CD4-positive, alpha-beta memory T cell (primary cell): ENCODE results near the gene TACC3. TPM values are rescaled to one million over a fixed set of nuclear protein-coding genes. Genes with fewer than 3 reads are reported as not detected.

Experiments used
- CTCF ChIA-PET: fragments of 350-600 bp; sonication (Branson Sonifier 250); formaldehyde crosslinking; loops from one replicate; lab custom pipeline; 2021; ENCODE audit warnings: inconsistent platforms; ENCODE audit not compliant: partially characterized antibody; lab: Charles Lee
- POLR2A ChIA-PET: fragments of 350-600 bp; sonication (Branson Sonifier 250); formaldehyde crosslinking; loops from one replicate; lab custom pipeline; 2021; ENCODE audit not compliant: partially characterized antibody; lab: Charles Lee
- DNase-seq, 5 donors: peaks; one replicate each; pipeline versions ENCODE4 v3.0.0 to v3.0.0-alpha.2; 2020 to 2022; ENCODE audit warnings: mixed read lengths in 1 of 5
- H3K27ac ChIP-seq: one replicate; pipeline ENCODE4 v1.7.0; 2013; ENCODE audit warnings: low read depth, low read length
- H3K27me3 ChIP-seq: 2 replicates; pipeline ENCODE4 v1.7.0; 2013; ENCODE audit warnings: mild to moderate bottlenecking, low read length, moderate library complexity; ENCODE audit not compliant: insufficient read depth
- H3K36me3 ChIP-seq: 2 replicates; pipeline ENCODE4 v1.7.0; 2013; ENCODE audit warnings: mild to moderate bottlenecking, low read length, moderate library complexity; ENCODE audit not compliant: insufficient read depth
- H3K4me1 ChIP-seq: 2 replicates; pipeline ENCODE4 v1.7.0; 2013; ENCODE audit warnings: mild to moderate bottlenecking, low read length, moderate library complexity; ENCODE audit not compliant: insufficient read depth
- H3K4me3 ChIP-seq, 2 donors: one replicate each; pipeline ENCODE4 v1.7.0; 2013; ENCODE audit warnings: low read length in 2 of 2, mild to moderate bottlenecking in 1 of 2
- H3K9me3 ChIP-seq, 2 donors: one replicate each; pipeline ENCODE4 v1.7.0; 2013; ENCODE audit warnings: low read length in 2 of 2, control low read depth in 1 of 2; ENCODE audit not compliant: control insufficient read depth in 1 of 2
- H3K27ac Mint-ChIP-seq, 7 donors: one replicate each; pipeline ENCODE4 v1.8.0; 2020 to 2021; ENCODE audit warnings: mixed read lengths in 7 of 7, mild to moderate bottlenecking in 6 of 7, inconsistent platforms in 3 of 7, moderate library complexity in 3 of 7
- H3K27me3 Mint-ChIP-seq, 2 donors: one replicate each; pipeline ENCODE4 v1.8.0; 2020 to 2021; ENCODE audit warnings: mixed read lengths in 2 of 2
- H3K36me3 Mint-ChIP-seq, 2 donors: one replicate each; pipeline ENCODE4 v1.8.0; 2020 to 2021; ENCODE audit warnings: mixed read lengths in 2 of 2, inconsistent platforms in 1 of 2, mild to moderate bottlenecking in 1 of 2
- H3K4me1 Mint-ChIP-seq, 4 donors: one replicate each; pipeline ENCODE4 v1.8.0; 2020 to 2021; ENCODE audit warnings: mixed read lengths in 4 of 4, mild to moderate bottlenecking in 1 of 4
- H3K4me3 Mint-ChIP-seq, 8 donors: one replicate each; pipeline ENCODE4 v1.8.0; 2020 to 2021; ENCODE audit warnings: mixed read lengths in 8 of 8, mild to moderate bottlenecking in 7 of 8, moderate library complexity in 6 of 8, inconsistent platforms in 3 of 8
- H3K9me3 Mint-ChIP-seq, 8 donors: one replicate each; pipeline ENCODE4 v1.8.0; 2020 to 2021; ENCODE audit warnings: mixed read lengths in 8 of 8, mild to moderate bottlenecking in 5 of 8, inconsistent platforms in 3 of 8, moderate library complexity in 1 of 8
- intact Hi-C: fragments of 100-400 bp; cut with micrococcal nuclease; formaldehyde crosslinking; loops from one replicate; pipeline ENCODE4 v1.15.1; 2023
- polyA plus RNA-seq, 2 donors: library from polyadenylated mRNA; unstranded; fragments of 300-500 nt; fragmentation: Illumina TruSeq; gene quantifications; one replicate each; pipeline ENCODE4 v1.2.3, GENCODE V29; 2021
- total RNA-seq, 2 experiments: library from RNA; stranded (reverse); gene quantifications; one replicate each; pipeline ENCODE4 v1.2.3, GENCODE V29; 2021

Gene TACC3
- total and polyA plus RNA-seq, 4 experiments from 2014 or later: 37.3 to 136 (median 97.7) TPM

DNA sequence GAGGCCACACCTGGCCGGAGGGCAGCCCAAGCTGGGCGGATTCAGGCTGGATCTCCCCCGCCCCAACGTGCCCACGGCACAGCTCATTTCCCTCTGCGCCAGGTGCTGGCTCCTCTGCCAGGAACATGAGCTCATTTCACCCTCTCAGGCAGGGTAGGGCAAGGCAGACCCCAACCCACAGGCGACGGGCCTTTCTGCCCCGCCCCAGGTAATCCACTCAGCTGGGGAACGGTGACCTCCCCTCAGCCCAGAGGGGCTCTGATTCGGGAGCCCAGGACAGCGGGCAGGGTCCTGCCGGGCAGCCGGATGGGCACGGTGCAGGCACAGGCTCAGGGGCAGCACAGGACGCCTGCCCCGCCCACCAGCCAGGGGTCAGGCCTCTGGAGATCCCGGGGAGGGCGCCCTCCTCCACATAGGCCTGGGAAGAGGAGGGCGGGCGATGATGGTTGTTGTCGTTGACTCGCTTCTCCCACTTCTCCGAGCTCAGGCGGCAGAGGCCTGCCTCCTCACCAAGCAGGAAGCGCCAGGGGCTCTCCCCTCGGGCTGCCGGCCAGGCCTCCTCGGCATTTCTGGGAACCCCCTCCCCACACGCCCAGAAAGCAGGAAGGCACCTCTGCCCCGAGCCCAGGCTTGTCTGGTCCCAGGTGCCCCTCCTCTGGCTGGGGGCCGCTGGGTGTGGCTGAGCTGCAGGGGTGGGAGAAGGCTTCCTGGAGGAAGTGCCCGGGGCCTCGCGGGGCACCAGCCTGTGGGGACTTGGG is 31.1 kb downstream of the TACC3 start:
- Histone ChIP-seq H3K4me3 (no peak overlapping the region), H3K36me3 (no peaks in the 10 kb centered on the region), H3K27me3 (no peaks in the 10 kb centered on the region), H3K4me1 (peaks cover 12% of the 10 kb centered on the region), H3K9me3 (no peaks in the 10 kb centered on the region), H3K27ac (no peak overlapping the region)
- DNase-seq: peak in 1 of 5 donors; percentile 15
- Mint-ChIP-seq H3K9me3 (no peaks in the 10 kb centered on the region), H3K27me3 (no peaks in the 10 kb centered on the region), H3K27ac (no peak overlapping the region), H3K4me1 (peaks cover 0 to 5% (median 0%) of the 10 kb centered on the region in 4 donors), H3K4me3 (no peak overlapping the region), H3K36me3 (no peaks in the 10 kb centered on the region)
- POLR2A ChIA-PET: no interaction called here
- intact Hi-C loops: no loop called here
- CTCF ChIA-PET: interaction anchor here (0.6 to 11.3 kb wide), 3 partner anchors 59 to 148 kb away, joined by 3 to 160 read pairs (median 3); no protein-coding TSS in a partner anchor

DNA sequence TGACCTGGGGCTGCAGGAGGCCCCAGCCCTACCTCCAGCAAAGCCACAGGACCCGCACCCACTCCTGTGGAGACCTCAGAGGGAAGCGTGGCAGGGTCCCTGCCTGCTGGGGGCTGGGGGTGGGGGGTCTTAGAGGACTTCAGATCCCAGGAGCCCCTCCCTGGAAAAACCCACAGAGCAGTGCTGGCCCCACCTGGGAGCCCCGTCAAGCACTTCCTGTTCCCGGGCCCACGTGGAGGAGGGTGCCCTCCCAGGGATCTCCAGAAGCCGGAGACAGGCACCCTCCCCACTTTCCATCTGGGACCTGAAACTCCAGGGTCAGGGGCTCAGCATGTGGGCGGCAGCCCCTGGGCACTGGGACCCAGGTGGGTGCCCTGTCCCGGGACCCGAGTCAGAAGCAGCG is 32.0 kb downstream of the TACC3 start:
- intact Hi-C loops: no loop called here
- no peaks in the 10 kb centered on the region for H3K9me3 Mint-ChIP-seq
- H3K36me3 Mint-ChIP-seq: no peaks in the 10 kb centered on the region
- no peaks in the 10 kb centered on the region for H3K27me3 Mint-ChIP-seq
- Histone ChIP-seq H3K36me3 (no peaks in the 10 kb centered on the region), H3K4me1 (peaks cover 12% of the 10 kb centered on the region), H3K27ac (no peak overlapping the region), H3K9me3 (no peaks in the 10 kb centered on the region), H3K27me3 (no peaks in the 10 kb centered on the region), H3K4me3 (no peak overlapping the region)
- H3K4me1 Mint-ChIP-seq: peaks cover 0 to 5% (median 0%) of the 10 kb centered on the region in 4 donors
- no peak for DNase-seq
- H3K4me3 Mint-ChIP-seq: peak overlapping the region in 1 of 8 donors; percentile 62
- ChIA-PET CTCF (interaction anchor here (1.0 to 11.3 kb wide), 2 partner anchors 147 kb away, joined by 3 to 160 read pairs; no protein-coding TSS in a partner anchor), POLR2A (no interaction called here)
- no peak overlapping the region for H3K27ac Mint-ChIP-seq

DNA sequence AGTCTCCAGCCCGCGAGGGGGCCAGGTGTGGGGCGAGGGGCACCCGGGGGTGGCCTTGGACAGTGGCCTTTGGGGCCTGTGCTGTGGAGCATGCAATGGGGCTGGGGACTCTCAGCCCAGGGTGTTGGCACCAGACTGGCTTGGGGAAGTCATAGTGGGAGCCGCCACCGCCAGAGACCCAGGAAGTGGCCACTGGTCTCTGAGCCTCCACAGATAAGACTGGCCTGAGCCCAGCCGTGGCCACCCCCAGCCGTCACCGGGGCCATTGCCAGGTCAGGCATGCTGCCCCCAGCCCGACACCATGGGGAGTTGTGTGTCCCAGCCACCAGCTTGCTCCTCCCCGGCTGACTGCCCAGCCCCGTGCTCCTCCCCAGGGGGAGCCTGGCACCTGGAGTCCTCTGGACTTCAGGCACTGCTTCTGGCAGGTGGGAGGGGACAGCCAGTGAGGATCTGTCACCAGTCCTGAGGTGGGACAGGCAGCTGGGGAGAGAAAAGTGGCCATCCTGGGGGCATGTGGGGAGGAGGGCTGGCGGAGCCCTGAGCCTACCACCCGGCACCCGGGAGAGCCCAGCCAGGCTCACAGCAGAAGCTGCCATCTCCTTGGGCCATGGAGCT is 32.5 kb downstream of the TACC3 start:
- ChIA-PET POLR2A (no interaction called here), CTCF (interaction anchor here (1.0 kb wide), 1 partner anchor 146 kb away, joined by 3 read pairs; no protein-coding TSS in a partner anchor)
- intact Hi-C loops: no loop called here
- no peak overlapping the region for H3K27ac Mint-ChIP-seq
- Histone ChIP-seq H3K9me3 (no peaks in the 10 kb centered on the region), H3K4me3 (no peak overlapping the region), H3K4me1 (peaks cover 12% of the 10 kb centered on the region), H3K27me3 (no peaks in the 10 kb centered on the region), H3K36me3 (no peaks in the 10 kb centered on the region), H3K27ac (no peak overlapping the region)
- no peak overlapping the region for H3K4me3 Mint-ChIP-seq
- peaks cover 0 to 5% (median 0%) of the 10 kb centered on the region in 4 donors for H3K4me1 Mint-ChIP-seq
- no peak for DNase-seq
- no peaks in the 10 kb centered on the region for H3K36me3 Mint-ChIP-seq
- H3K27me3 Mint-ChIP-seq: no peaks in the 10 kb centered on the region
- H3K9me3 Mint-ChIP-seq: no peaks in the 10 kb centered on the region

DNA sequence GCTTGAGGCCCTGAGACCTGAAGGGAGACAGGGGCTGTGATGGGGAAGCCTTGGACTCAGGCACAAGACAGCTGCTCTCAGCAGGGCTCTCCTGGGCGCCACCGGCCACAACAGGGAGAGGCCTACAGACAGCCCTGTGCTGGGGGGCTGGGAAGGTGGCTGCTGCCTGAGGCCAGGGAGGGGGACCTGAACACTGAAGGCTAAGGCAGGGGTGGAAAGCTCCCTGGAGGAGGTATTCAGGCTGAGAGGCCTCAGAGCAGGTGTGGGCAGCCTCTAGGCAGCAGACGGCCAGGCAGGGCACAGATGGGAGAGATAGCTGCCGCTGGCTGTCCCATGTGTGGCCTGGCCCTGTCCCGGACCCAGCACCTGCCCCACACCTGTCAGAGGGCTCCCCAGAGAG is 33.0 kb downstream of the TACC3 start:
- intact Hi-C loops: no loop called here
- Histone ChIP-seq H3K4me1 (peaks cover 12% of the 10 kb centered on the region), H3K36me3 (no peaks in the 10 kb centered on the region), H3K9me3 (no peaks in the 10 kb centered on the region), H3K4me3 (no peak overlapping the region), H3K27me3 (no peaks in the 10 kb centered on the region), H3K27ac (no peak overlapping the region)
- Mint-ChIP-seq H3K27me3 (no peaks in the 10 kb centered on the region), H3K4me1 (peaks cover 0 to 5% (median 0%) of the 10 kb centered on the region in 4 donors), H3K27ac (no peak overlapping the region), H3K4me3 (no peak overlapping the region), H3K9me3 (no peaks in the 10 kb centered on the region), H3K36me3 (no peaks in the 10 kb centered on the region)
- DNase-seq: no peak
- POLR2A ChIA-PET: no interaction called here
- CTCF ChIA-PET: interaction anchor here (1.0 kb wide), 1 partner anchor 145 kb away, joined by 3 read pairs; no protein-coding TSS in a partner anchor

DNA sequence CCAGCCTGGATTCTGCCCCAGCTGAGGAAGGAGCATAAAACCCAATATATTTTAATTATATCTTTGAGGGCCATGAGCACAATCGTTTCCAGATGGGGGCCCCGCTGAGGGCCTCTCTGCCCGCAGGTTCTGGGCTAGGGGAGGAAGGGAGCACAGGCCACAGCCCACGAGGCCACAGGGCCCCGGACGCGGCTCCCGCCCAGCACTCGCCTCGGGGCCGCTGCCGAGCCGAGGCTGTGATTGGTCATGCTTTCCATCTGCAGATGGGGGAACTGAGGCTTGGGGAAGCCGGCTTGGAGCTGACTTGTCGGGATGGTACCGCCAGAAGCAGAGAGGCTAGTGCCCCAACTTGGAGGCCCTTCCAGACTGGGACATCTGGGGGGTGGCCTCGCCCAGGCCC is 34.0 kb downstream of the TACC3 start:
- H3K36me3 Mint-ChIP-seq: no peaks in the 10 kb centered on the region
- no peak for DNase-seq
- Histone ChIP-seq H3K27ac (no peak overlapping the region), H3K4me3 (no peak overlapping the region), H3K4me1 (peaks cover 12% of the 10 kb centered on the region), H3K27me3 (no peaks in the 10 kb centered on the region), H3K9me3 (no peaks in the 10 kb centered on the region), H3K36me3 (no peaks in the 10 kb centered on the region)
- H3K9me3 Mint-ChIP-seq: no peaks in the 10 kb centered on the region
- no peaks in the 10 kb centered on the region for H3K27me3 Mint-ChIP-seq
- no peak overlapping the region for H3K27ac Mint-ChIP-seq
- ChIA-PET CTCF (interaction anchor here (0.6 kb wide), 1 partner anchor 145 kb away, joined by 3 read pairs; no protein-coding TSS in a partner anchor), POLR2A (no interaction called here)
- no peak overlapping the region for H3K4me3 Mint-ChIP-seq
- H3K4me1 Mint-ChIP-seq: peaks cover 0 to 5% (median 0%) of the 10 kb centered on the region in 4 donors
- intact Hi-C loops: no loop called here

DNA sequence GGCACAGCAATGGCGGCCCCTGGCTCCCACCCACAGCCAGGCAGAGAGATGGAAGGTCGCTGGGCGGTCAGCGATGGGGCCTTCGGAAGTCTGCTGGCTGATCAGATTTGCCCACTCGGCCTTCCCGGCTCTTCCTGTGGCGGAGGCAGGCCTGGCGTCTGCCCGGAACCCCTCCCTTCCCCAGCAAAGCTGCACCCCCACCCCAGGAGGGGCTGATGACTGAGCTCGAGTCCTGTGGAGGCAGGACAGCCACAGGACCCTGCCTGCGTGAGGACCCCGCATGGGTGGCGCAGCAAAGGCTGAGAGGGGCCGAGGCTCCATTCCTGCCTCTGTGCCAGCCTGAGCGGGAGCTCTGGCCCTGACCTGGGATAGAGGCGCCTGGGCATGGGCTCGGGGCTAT is 34.8 kb downstream of the TACC3 start:
- CTCF ChIA-PET: no interaction called here
- no peak overlapping the region for H3K27ac ChIP-seq
- intact Hi-C loops: no loop called here
- no peak for DNase-seq
- H3K27me3 ChIP-seq: no peaks in the 10 kb centered on the region
- Mint-ChIP-seq H3K36me3 (no peaks in the 10 kb centered on the region), H3K9me3 (no peaks in the 10 kb centered on the region), H3K27me3 (no peaks in the 10 kb centered on the region), H3K4me1 (no peaks in the 10 kb centered on the region), H3K4me3 (no peak overlapping the region), H3K27ac (no peak overlapping the region)
- H3K36me3 ChIP-seq: no peaks in the 10 kb centered on the region
- POLR2A ChIA-PET: no interaction called here
- no peak overlapping the region for H3K4me3 ChIP-seq
- H3K9me3 ChIP-seq: no peaks in the 10 kb centered on the region
- peaks cover 12% of the 10 kb centered on the region for H3K4me1 ChIP-seq

DNA sequence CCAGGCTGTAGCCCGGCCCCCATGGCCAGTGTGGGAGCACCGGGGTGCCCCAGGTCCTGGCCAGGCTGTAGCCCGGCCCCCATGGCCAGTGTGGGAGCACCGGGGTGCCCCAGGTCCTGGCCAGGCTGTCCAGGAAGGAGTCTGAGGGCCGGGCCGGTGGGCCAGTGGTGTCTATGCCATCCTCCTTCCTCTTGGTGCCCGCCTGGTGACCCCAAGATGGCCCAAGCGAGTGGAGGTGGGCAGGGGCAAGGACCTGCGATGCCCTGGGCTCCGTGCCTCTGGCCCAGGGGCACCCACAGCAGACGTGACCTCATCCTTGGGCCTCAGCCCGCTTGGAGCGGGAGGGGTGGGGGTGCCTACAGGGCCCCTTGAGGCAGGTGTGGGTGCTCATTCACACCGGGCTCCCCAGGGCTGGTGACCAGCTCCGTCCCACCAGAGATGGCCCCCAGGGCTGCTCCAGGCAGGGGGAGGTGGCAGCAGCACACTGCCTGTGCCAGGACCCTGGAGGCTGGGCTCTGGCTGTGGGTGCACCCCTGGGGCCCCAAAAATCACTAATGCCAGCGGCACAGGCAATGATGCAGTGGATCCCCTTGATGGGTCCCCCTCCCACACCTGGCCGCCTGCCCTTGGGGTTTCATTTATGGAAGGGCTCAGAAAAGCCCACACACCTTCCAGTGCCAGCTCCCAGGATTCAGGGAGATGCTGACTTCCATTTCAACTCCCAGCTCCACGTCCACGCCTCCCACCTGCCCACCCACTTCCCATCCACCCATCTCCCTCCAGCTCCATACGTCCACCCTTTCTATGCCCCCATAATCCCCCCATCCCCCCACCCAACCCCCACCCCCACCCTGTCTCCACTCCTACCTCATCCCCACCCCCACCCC is 35.8 kb downstream of the TACC3 start:
- Histone ChIP-seq H3K4me3 (no peak overlapping the region), H3K27me3 (no peaks in the 10 kb centered on the region), H3K36me3 (no peaks in the 10 kb centered on the region), H3K27ac (no peak overlapping the region), H3K4me1 (peaks cover 12% of the 10 kb centered on the region), H3K9me3 (no peaks in the 10 kb centered on the region)
- Mint-ChIP-seq H3K36me3 (no peaks in the 10 kb centered on the region), H3K4me1 (no peaks in the 10 kb centered on the region), H3K27me3 (no peaks in the 10 kb centered on the region), H3K4me3 (no peak overlapping the region), H3K27ac (no peak overlapping the region), H3K9me3 (no peaks in the 10 kb centered on the region)
- DNase-seq: no peak
- ChIA-PET CTCF (no interaction called here), POLR2A (no interaction called here)
- intact Hi-C loops: no loop called here
